Measurements from ENCODE around the gene CCDC171.
A peak's percentile ranks its signal among the peaks of the same experiment; 100 is the strongest.

CCDC171 gene

DNA sequence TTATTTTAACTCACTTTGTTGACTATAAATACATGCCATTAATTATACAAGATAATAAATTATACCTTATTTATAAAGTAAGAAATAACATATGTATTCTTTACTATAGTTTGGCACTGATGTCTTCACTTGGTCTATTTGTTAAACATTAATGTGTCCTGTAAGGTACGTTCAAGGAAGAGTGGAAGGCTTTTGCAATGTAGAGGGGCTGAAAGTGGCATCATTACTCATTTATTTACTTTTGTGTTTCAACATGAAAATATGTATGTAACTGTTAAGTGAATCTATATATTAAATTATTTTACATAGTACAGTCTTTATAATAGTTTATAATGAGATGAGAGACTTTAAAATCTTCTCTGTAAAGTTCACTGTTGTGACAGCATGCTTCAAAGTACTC lies 348.7 kb downstream of the CCDC171 start:
- DNase-seq, result no peak

DNA sequence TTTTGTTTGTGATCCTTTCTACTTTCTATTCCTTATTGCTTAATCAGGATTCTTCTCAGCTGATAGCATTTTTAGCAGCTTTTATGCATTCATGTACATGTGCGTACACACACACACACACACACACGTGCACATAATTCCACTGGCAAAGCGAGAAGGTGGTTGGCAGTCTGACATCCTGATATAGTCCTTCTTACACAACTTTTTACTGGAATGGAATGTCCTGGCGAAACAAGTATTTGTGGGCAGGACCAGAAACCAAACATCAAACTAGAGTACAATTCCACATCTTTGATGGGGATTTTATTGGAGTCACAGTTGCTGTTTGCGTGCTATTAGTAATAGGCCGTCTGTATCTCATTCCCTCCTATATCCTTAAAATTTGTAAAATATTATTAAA lies 356.5 kb downstream of the CCDC171 start:
- no peak for DNase-seq

DNA sequence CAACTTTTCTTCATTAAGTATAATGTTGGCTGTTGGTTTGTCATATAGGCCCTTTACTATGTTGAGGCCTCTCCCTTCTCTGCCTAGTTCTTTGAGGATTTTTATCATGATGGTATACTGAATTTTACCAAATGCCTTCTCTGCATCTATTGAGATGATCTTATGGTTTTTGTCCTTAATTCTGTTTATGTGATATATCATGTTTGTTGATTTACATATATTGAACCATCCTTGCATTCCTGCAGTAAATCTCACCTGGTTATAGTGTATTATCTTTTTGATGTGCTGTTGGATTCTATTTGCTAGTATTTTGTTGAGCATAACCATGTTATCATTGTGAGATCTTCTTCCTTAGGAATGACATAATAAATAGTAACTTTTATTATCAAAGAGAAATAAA lies 362.9 kb downstream of the CCDC171 start:
- DNase-seq, result no peak

DNA sequence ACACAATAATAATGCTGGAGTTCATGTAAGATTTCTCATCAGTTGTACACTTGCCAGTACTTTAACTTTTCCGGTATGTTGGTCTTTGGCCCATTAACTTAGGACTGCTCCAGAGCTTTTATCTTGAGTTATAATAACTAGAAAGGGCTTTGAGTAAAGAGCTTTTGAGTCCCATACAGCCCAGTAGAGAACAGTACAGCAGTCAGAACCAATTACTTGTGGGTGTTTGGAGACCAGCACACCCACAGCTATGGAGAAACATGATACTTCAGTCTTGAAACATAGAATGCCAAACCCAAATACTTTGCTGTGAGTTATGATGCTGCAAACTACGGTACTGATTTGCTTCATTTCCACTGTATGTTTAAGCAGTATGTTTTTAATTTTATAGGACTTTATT lies 374.3 kb downstream of the CCDC171 start:
- DNase-seq, result no peak

DNA sequence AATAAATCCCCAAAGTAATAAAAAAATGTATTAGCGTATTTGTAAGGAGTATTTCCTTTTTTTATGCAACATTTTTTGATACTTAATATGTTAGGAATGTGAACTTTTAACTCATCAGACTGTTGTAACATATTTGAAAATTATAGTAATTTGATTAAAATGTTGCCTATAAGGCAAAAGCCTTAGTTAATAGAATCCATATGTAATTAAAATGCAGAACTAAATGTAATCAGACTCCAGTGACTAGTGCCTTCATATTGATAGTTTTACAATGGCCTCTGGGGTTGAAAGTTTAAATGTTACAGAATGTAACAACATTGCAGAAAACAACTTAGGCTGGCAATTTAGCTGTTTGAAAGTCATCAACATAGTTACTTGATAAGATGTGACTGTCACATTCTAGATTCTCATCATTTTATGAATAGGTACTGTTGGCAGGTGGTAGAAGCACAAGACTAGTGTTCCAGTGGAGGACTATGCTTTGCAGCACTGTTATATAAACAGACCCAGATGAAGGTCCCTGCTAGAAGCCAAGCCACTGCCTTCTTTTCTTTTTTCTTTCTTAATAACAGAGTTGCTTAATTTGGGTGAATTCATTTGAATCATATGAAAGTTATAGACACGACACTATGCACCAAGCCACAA lies 382.9 kb downstream of the CCDC171 start:
- peak; percentile 56 for DNase-seq

DNA sequence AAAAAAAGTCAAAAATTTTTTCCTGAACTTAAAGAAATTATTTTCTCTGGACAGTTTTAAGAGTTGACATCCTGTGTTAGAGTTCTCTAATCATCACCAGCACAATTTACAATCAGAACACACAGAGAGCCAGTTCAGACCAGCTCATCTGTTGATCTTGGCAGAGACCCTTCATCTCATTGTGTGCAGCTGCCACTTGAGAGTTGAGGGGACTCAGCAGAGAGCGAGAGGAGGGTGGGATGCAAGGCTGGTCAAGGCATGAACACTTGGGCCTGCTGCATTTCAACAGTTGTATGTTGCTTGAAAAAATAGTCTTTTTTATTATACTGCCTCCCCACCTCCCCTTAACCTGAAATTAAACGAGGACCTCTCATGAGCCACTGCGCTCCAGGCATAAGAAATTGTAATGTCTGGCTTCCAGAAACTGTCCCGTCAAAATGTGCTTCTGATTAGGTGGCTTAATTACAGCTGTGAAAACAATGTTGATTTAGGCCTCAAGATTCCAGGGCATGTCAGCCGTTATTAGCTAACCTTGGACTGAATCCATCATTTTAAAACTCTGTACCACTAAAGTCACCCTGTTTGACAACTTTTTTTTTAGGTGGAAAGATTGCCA lies 383.6 kb downstream of the CCDC171 start:
- DNase-seq, result peak; percentile 84

DNA sequence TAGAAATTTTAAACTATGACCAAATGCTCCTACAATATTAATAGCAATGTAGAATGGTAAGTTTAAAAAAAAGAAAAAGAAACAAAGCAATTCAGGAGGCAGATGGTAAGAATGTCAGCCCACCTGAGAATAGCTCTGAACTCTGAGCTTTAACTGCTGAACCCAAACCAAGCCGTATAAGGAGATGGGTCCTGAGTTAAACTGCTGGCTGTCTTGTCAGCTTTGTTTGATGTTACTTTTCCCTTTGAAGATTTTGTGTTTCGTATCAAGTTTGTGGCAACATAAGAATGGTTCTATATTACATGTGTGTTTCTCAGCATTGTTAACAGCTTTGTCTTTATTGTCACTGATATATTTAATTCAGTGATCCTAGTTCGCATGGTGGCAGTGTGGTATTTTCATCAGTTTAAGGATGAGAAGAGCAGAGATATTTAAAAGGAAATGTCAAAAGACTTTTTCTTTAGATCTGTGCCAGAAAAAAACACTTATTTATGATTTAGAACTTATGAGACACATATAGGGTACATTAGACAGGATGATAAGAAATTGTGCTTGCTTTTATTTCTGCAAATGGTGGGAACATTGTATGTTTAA lies 390.1 kb downstream of the CCDC171 start:
- DNase-seq, result no peak

DNA sequence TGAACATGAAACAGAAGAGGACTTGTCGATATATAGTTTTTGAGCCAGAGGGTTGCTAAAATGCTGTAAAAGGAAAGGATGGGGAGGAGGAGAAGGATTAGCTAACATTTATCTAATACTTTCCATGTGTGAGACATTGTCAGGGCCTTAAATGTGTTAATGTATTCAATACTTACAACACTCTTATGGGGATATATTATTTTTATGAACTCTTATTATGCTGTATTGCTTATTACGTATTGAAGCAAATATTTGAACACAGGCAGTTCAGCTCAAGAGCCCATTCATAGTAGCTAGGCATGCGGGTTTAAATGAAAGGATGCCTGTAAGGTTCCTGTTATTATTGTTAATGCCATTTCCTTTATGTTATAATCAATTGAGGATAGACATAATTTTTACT lies 391.5 kb downstream of the CCDC171 start:
- DNase-seq, result no peak

DNA sequence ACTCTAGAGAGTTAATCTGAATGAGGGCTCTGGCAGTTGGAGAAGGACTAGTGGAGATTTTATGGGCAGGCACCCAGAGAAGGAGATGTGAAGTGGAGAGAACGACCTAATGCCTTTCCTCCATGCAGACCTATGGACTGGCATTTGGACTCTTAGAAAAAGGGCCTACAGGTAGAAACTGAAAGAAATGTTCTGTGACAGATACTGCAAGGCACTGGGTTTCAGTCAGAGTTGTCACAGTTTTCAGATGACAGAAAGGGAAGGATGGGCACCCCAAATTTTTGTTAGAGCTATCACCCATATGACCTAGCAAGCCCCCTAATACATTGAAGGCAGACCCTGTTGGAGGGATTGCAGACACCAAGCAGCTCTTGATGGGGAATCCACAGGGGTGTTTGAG lies 406.8 kb downstream of the CCDC171 start:
- no peak for DNase-seq

DNA sequence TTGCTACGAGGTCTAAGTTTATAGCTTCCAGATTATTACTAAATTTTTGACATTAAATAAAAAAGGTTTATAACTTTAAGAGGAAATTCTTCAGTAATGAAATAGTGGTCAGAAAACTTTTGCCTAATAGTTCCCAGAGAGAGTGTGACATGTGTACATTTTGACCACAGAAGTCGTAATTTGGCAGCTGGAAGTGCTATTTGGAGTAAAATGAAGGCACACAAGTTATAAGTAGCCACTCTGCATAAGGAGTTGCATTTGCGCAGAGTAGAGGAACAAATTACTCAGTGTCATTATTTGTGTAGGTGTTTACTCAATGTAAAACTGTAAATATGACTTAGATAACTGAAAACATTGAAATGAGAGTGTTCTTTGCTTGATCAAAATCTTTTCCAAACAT lies 408.4 kb downstream of the CCDC171 start:
- no peak for DNase-seq

DNA sequence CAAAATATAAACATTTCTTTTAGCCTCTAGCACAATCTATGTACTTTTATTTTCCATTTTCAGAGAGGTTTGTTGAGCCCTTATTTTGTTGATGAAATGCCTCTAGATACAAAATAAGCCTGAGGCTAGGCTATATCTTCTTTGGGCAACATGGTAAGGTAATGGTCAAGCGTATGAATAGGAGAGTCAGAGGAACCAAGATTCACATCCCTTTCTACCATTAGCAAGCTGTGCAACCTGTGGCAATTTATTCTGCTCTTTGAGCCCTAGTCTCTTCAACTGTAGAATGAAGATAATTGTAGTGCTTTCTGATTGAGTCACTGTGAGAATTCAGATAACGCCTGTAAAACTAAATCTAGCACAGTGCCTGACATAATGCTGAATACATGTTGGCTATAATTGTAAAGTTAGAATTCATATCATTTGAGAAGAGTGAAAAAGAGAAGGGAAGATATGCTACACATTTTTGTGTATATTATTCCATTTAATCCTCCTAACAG lies 412.5 kb downstream of the CCDC171 start:
- DNase-seq, result no peak

DNA sequence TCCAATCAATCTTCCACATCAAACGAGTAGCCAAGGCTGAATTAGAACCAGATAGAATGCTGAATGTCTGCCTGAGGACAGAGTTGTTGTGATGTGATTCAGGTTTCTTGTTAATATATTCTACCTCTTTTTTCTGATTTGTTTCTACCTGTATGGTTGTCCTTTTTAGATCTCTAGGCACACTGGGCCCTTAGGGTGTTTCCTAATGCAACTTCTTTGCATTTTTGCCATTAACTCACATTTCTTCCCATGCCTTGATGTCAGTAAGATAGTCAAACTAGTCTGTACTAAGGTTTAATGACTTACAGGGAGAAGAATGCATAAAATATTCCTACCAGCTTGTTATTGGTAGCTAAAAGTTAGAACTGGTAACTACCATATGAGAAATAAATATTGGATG lies 413.6 kb downstream of the CCDC171 start:
- DNase-seq, result no peak

DNA sequence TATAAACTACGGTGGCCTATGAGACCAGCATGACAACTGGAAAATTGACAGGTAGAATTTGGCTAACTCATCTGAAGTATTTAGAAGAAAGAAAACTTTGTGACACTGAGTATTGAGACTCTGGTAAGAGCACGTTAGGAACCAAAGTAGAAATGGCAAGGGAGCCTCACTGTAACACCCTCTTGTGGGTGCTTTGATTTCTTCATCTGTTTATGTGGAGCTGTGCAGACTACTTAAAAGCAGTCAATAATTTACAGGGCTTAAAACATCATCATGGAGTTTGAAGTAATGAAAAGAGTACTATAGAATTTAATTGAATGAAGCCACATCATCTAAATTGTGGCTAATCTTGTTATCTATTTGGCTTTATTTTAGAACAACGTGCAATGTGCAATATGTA lies 414.2 kb downstream of the CCDC171 start:
- DNase-seq, result no peak

DNA sequence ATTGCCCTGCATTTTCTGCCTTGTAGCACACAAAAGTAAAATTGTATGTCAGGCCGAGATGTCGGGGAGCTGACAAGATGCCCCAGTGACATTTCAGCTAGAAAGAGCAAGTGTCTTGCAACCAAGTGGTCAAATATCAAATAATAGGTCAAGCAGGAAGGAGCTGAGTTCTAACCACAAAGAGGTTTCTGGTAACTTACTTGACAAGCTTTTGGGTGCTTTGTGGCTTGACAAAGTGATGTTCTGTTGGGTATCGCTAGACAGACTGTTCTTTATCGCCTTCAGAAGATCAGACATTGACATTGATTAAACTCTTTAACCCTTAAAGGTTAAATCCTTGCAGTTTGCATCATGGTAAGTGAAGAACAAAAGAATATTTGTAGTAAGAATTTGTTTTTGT lies 419.9 kb downstream of the CCDC171 start:
- no peak for DNase-seq

DNA sequence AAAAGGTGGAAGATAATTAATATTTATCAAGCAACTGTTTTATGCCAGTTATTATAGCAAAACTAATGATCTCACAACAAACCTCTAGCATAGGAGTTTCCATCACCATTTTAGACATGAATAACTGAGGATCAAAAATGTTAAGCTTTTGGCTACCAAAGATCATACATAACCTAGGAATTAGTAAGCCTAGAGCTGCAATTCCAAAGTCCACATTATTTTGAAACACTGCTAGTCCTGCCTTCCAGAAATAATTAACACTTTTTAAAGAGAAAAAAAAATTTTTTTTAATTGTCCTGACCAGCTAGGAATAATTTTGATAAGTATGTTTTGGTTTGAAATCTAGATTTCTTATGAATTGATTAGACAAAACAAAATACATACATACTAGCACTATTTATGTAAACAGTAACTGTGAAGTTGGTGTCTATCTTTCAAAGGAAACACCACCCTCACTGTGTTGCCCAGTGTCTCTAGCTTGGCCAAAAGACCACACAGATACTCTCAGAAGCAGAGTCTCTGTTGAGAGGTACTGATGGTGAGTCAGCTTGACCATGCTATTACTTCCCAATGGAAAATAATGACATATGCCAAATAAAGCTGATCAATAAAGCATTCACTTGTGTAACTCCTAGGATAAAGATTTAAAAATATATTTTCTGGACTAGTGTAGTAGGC lies 422.4 kb downstream of the CCDC171 start:
- DNase-seq, result no peak

DNA sequence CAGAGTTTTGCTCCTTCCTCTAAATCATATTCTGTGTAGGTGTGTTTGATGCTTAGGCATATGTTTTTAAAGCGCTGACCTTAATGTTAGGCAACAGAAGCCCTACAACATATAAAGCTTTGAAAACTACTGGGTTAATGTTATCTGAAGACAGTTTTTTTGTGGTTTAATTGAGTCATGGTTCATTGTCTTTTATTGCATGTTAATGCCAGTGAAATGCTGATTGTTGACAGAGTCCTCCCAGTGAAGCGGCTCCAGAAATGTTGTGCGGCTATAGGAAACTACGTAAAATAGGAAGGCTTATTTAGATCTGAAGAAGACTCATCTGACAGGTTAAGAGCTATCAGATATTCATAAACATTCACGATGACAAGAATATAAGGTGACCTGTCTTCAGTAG lies 424.6 kb downstream of the CCDC171 start:
- DNase-seq, result no peak

DNA sequence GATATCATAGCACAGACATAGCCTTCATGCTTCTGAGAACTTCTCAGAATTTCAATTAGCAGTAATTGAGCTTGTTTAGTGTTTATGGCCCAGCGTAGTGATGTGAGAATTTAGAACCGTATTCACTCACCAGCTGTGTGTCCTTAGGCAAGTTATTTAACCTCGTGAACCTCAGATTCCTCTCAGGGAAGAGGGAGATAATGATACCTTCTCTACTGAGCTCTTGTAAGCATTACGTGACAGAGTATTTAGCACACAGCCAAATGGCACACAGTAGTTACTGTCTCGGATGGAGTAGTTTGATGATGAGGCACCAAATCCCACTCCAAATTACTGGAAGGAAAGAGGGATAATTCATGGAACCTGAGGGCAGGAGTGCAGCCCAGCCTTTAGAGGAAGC lies 429.3 kb downstream of the CCDC171 start:
- DNase-seq, result no peak

DNA sequence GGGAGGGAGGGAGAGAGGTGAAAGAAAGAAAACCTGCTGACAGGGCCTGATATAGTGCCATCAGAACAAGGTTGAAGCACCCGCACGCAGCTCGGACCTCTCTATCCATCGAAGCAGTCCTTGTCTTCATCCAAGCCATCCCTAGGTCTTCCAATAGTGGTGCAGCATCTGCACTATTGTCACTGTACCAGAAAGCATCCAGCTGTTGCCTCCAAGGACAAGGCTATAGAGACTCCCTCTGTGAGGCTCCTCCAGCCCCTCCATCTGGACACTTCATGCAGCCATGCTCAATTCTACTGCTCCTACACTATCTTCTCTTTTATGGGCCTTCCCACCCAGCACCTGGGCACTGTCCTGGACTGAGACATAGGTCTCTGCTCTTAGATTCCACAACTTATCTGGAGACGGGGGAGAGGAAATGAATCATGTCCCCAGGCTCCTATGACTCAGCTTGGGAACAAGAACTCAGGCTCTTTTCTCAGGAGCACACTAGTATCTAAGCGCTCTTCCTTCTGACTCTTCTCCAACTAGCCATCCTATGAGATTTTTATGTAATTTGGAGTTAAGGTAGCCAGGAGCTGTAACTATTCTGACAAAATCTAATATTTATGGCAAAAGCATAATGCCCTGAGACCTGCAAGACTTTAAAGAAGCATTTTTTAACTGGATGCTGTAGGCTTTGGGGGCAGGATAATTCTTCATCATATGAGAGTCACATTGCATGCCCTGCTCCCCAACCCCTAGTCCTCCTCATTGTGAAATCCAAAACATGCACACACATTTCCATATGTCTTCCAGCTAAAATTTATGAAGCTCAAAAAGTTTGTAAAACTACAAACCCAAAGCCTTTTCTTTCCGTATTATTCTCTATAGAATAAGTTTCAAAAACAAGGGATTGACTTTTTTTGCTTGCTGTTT lies 446.8 kb downstream of the CCDC171 start:
- no peak for DNase-seq

DNA sequence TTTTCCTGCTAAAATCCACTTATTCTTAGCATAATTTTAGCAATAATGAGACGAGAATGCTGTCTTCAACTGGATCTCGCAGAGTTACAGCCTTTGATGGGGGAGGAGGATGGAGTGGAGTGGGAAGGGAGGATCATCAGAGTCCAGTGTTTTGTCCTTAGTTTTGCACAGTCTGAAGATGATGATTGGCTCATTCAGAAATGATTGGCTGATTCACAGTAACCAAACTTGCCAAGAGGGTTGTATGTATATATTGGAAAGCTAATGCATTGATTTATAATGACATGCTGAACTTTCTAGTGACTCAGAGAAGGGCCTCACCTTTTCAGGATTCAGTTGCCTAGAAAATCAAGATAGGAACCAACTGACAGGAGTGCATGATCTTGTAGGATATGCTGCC lies 448.0 kb downstream of the CCDC171 start:
- no peak for DNase-seq

DNA sequence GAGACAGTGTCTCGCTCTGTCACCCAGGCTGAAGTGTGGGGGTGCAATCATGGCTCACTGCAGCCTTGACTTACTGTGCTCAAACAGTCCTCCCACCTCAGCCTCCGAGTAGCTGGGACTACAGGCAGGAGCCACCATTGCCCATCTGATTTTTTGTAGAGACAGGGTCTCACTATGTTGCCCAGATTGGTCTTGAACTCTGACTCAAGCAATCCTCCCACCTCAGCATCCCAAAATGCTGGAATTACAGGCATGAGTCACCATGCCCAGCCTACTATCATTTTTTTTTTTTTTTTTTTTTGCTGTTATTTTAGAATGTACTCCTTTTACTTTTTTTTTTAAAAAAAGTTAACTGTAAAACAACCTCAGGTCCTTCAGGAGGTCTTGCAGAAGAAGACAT lies 449.0 kb downstream of the CCDC171 start:
- no peak for DNase-seq

DNA sequence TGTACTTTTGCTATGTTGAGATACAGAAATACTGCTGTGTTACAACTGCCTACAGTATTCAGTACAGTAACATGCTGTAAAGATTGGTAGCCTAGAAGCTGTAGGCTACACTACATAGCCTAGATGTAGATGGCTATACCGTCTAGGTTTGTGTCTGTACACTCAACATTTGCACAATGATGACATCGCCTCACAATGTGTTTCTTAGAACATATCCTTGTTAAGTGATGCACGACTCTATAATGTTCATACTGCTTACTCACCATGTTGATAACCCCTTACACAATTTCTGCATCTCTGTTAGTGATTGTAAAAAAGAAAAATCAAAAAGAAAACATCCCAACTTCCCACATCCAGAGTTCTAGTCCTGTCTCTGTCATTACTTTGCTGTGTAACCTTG lies 450.0 kb downstream of the CCDC171 start:
- no peak for DNase-seq

DNA sequence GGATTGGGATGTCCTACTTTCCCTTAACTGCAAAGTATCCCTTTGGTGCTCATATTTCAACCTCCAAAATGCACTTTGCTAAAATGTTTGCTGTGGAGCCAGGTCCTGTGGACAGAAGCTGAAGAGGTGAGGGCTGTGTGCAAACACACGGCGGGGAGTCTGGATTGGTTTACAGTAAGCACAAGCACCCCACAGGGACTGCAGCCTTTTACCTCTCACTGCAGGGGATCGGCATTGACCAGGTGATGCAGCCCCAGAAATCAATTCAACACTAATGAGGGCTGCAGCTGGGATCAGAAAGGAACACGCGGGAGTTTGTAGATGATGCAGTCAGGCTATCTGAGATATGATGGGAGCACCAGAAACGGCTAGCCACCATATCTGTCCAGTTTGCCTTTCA lies 450.9 kb downstream of the CCDC171 start:
- no peak for DNase-seq

DNA sequence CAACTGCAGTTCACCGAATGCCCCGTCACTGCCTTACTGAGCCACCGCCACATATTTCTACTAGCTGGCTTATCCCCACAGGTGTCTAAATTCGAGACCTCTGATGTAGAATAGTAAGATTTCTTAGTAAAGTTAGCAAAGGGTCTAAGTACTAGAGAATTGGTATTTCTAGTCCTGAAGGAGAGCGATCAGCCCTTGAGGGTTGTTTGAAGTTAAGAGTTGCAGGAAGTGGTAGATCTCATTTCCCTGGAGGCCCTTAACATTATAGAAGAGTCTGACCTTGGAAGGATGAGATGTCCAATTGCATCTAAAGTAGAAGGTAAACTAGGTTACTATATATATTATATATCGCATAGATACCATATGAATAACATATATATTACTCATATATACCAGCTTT lies 451.8 kb downstream of the CCDC171 start:
- DNase-seq, result no peak

Data from SHP77 treated with DMSO at 0.1 percent for 48 hours (cell line).